HG03558 (cell line): ENCODE results near the gene MOB3B.

Experiments used
- ATAC-seq: cut with Tn5 transposase; IDR thresholded peaks from one replicate; pipeline ENCODE4 v1.9.1; 2021; ENCODE audit warnings: moderate number of reproducible peaks; ENCODE audit not compliant: unreplicated experiment; ENCODE audit errors: extremely low read depth

Gene MOB3B

GRCh38 chr9:27328483-27328882, 201.1 kb downstream of the MOB3B start:
- no peak for ATAC-seq

GRCh38 chr9:27311184-27311583, 218.4 kb downstream of the MOB3B start:
- ATAC-seq: no peak

- ATAC-seq: no peak
These were observed 219.0 kb downstream of the MOB3B start for GRCh38 chr9:27310582-27310981.

- no peak for ATAC-seq
These were observed 220.8 kb downstream of the MOB3B start for GRCh38 chr9:27308691-27309390.

GRCh38 chr9:27304521-27304920, 225.1 kb downstream of the MOB3B start:
- no peak for ATAC-seq

GRCh38 chr9:27303219-27303618, 226.4 kb downstream of the MOB3B start:
- ATAC-seq: no peak

GRCh38 chr9:27297050-27297449, 232.6 kb downstream of the MOB3B start, which contains the start of gene EQTN:
Gene EQTN, minus strand, starts transcription at chr9:27297150. Its CDS starts 95 bp downstream, at chr9:27297055.
- no peak for ATAC-seq

GRCh38 chr9:27293996-27294395, 235.6 kb downstream of the MOB3B start:
- ATAC-seq: no peak

GRCh38 chr9:27292659-27293405, 236.8 kb downstream of the MOB3B start:
- no peak for ATAC-seq

GRCh38 chr9:27291292-27291691, 238.3 kb downstream of the MOB3B start:
- ATAC-seq: no peak

GRCh38 chr9:27282269-27282668, 247.3 kb downstream of the MOB3B start:
- no peak for ATAC-seq

- ATAC-seq: no peak
These were observed 248.8 kb downstream of the MOB3B start for GRCh38 chr9:27280860-27281259.

- ATAC-seq: no peak
These were observed 249.4 kb downstream of the MOB3B start for GRCh38 chr9:27280249-27280648.

GRCh38 chr9:27279611-27280010, 250.0 kb downstream of the MOB3B start:
- no peak for ATAC-seq

- ATAC-seq: no peak
These were observed 251.2 kb downstream of the MOB3B start for GRCh38 chr9:27278374-27278773.

- ATAC-seq: no peak
These were observed 253.2 kb downstream of the MOB3B start for GRCh38 chr9:27276193-27277030.
